IPS DF 19.7 (cell line): ENCODE results near the gene CAPSL.
"Not testable (repeated sequence)": the region's sequence is repeated elsewhere in the genome, so short reads cannot be mapped to it uniquely, and the experiment has no call there.

Source experiments
- DNase-seq: peaks from one replicate; pipeline ENCODE4 v3.0.0-alpha.2; 2013; ENCODE audit warnings: low read depth, low spot score

CAPSL gene

GRCh38 chr5:35877655-35878054, 60.8 kb downstream of the CAPSL start:
- no peak for DNase-seq

- no peak for DNase-seq
Observed at GRCh38 chr5:35876922-35877321, 61.5 kb downstream of the CAPSL start.

- DNase-seq, result no peak
Observed at GRCh38 chr5:35876454-35876853, 62.0 kb downstream of the CAPSL start.

GRCh38 chr5:35870605-35871004, 67.8 kb downstream of the CAPSL start:
- DNase-seq, result no peak

- DNase-seq, result no peak
Observed at GRCh38 chr5:35869685-35870277, 68.6 kb downstream of the CAPSL start.

- DNase-seq, result no peak
Observed at GRCh38 chr5:35867998-35868397, 70.4 kb downstream of the CAPSL start.

- DNase-seq, result no peak
Observed at GRCh38 chr5:35863159-35863558, 75.3 kb downstream of the CAPSL start.

GRCh38 chr5:35862126-35862525, 76.3 kb downstream of the CAPSL start:
- DNase-seq, result no peak

- no peak for DNase-seq
Observed at GRCh38 chr5:35861718-35862117, 76.7 kb downstream of the CAPSL start.

- no peak for DNase-seq
Observed at GRCh38 chr5:35860686-35861085, 77.7 kb downstream of the CAPSL start.

GRCh38 chr5:35859101-35859661, 79.2 kb downstream of the CAPSL start:
- no peak for DNase-seq

- DNase-seq, result no peak
Observed at GRCh38 chr5:35857606-35858205, 80.7 kb downstream of the CAPSL start.

GRCh38 chr5:35856765-35857351, 81.6 kb downstream of the CAPSL start, which contains the start of gene IL7R:
Gene IL7R (plus strand): TSS chr5:35856891. CDS start chr5:35856978, 87 bp downstream.
- DNase-seq, result no peak

GRCh38 chr5:35856186-35856764, 82.1 kb downstream of the CAPSL start:
- not testable (repeated sequence) for DNase-seq

GRCh38 chr5:35855187-35855586, 83.2 kb downstream of the CAPSL start:
- no peak for DNase-seq
